ENCODE data around the gene TWIST2.

Gene TWIST2

GRCh38 chr2:238839428-238839827, 8.5 kb upstream of the TWIST2 start:
- DNase-seq: no peak

- peak; percentile 8 for DNase-seq
Measured at GRCh38 chr2:238841542-238842164, 6.2 kb upstream of the TWIST2 start.

GRCh38 chr2:238843476-238843875, 4.4 kb upstream of the TWIST2 start:
- no peak for DNase-seq

- DNase-seq: no peak
Measured at GRCh38 chr2:238845583-238846377, 2.1 kb upstream of the TWIST2 start.

GRCh38 chr2:238846378-238846627, 1.6 kb upstream of the TWIST2 start:
- no peak for DNase-seq

DNA sequence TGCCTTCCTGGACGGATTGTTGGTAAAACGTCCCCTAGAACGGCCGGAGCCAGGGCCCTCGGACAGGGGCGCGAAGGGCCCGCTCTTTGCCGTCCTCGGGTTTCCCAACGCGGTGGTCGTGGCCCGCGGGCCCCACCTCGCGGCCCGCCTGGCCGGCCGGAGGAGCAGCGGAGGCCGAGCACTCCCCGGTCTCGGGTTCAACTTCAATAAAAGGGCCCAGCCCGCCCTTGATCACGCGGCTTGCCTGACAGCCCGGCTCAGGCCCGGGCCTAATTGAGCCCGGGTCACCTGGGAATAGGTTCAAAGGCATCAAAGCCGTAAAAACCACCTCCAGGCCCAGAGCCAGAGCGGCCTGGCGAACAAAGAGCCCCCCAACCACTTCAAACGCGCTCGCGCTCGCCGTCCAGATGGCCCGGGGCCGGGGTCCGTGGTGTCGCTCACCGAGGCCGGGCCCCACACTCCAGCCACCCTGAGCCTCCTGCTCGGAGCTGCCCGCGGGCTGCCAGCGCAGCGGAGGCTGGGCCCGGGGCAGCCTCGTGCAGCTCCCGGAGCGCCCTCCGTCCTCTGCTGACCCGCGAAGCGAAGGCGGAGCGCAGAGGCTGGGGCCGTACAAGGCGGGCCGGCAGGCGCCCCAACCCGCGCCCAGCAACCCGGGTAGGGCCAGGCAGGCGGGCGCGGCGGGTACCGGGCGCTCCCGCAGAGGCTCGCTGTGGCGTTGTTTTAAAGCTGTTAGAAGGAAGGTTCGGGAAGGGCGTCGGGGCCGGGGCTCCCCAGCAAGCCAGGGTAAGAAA, 1.1 kb upstream of the TWIST2 start:
- DNase-seq: no peak

GRCh38 chr2:238847419-238847801, 475 bp upstream of the TWIST2 start:
- no peak for DNase-seq

DNA sequence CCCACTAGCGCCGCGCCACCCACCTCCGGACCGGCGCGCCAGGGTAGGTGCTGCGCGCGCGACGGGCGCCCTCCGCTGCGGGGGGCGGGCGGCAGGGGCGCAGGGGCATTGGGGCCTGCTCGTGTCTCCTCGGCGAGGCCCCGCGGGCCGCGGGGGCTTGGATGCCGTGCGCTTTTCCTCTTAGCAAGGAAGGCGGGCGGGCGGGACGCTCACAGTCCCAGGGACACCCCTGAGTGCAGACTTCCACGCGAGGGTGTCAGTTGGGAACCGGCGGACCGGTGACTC, 748 bp downstream of the TWIST2 start:
- no peak for DNase-seq

GRCh38 chr2:238848976-238849853, 1.3 kb downstream of the TWIST2 start:
- DNase-seq: no peak

DNA sequence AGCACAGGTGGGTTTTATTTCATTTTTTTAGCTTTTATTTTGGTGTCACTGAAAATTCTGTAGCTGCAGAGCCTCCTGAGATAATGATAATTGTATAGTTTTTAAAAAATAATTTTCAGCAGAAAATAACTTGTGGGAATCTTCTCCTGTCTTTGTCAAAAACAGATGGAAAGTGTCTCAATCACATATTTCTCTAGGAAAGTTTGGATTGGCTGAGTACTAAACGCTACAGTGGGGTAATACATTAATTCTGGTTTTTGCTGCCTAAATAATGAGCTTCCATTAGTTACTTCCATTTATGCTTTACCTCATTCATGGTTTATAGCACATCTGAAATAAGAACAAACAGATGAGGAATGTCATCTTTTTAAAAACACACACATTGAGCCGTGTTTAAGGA, 2.2 kb downstream of the TWIST2 start:
- DNase-seq: no peak

- no peak for DNase-seq
Measured at GRCh38 chr2:238851026-238851425, 3.1 kb downstream of the TWIST2 start.

DNA sequence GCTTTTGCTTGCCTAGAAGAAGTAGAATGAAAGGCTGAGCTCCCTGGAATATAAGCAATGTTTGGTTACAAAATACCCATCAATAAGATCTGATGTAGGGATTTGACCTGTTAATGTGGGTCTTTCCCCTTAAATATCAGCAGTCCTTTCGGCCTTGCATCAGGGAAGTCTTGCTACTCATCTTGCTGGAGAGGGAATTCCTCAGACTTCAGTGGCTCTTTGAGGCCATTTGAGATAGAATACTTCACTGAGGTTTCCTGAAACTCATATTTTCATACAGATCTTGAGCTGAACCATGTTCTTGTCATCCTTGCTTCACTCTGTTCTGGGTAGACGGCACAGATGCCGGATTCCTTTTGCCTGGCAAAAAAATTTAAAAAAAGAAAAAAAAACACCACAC, 3.9 kb downstream of the TWIST2 start:
- no peak for DNase-seq

DNA sequence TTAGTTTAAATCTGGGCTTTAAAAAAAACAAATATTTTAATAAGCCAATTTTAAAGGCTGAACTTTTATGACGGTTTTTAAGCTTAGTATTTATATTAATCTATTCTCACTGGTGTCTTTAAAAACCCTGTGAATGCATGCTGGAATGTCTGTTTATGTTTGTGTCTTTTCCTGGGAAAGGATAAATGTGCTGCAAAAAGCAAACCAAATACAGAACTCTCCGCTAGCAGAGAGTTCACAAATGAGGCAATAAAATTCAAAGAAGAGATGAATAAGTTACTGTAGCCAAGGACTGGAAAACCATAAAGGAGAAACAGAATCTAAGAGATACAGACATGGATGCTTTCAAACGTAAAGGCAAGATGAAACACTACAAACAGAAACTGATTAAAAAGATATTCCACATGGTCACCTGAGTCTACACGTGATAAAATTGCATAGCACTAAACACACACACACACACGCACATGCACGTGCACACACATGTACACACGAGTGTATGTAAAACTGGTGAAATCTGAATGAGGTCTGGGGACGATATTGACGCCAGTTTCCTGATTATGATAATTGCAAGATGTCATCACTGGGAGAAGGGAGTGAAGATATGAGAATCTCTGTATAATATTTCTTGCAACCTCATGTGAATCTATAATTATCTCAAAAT, 4.5 kb downstream of the TWIST2 start:
- no peak for DNase-seq

DNA sequence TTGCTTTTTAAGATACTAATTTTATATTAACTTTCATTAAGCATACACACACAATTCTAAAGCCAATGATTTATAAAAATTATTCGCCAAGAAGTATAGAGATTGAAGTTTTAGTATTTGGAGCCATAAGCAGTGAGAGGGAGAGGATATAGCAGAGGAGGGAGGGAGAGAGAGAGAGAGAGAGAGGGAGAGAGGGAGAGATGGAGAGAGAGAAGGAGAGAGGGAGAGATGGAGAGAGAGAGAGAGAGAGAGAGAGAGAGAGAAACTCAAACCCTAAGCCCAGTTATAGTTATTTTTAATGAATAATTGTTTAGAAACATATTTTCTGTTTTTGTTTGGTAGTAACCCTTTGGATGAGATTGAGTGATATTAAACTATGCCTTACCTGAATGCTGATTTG, 5.3 kb downstream of the TWIST2 start:
- DNase-seq: no peak

GRCh38 chr2:238853721-238854120, 5.8 kb downstream of the TWIST2 start:
- DNase-seq: no peak

GRCh38 chr2:238854246-238854645, 6.4 kb downstream of the TWIST2 start:
- no peak for DNase-seq

- DNase-seq: no peak
Measured at GRCh38 chr2:238854699-238855229, 6.9 kb downstream of the TWIST2 start.

- DNase-seq: no peak
Measured at GRCh38 chr2:238855299-238855698, 7.4 kb downstream of the TWIST2 start.

GRCh38 chr2:238855891-238856580, 8.2 kb downstream of the TWIST2 start:
- DNase-seq: no peak

DNA sequence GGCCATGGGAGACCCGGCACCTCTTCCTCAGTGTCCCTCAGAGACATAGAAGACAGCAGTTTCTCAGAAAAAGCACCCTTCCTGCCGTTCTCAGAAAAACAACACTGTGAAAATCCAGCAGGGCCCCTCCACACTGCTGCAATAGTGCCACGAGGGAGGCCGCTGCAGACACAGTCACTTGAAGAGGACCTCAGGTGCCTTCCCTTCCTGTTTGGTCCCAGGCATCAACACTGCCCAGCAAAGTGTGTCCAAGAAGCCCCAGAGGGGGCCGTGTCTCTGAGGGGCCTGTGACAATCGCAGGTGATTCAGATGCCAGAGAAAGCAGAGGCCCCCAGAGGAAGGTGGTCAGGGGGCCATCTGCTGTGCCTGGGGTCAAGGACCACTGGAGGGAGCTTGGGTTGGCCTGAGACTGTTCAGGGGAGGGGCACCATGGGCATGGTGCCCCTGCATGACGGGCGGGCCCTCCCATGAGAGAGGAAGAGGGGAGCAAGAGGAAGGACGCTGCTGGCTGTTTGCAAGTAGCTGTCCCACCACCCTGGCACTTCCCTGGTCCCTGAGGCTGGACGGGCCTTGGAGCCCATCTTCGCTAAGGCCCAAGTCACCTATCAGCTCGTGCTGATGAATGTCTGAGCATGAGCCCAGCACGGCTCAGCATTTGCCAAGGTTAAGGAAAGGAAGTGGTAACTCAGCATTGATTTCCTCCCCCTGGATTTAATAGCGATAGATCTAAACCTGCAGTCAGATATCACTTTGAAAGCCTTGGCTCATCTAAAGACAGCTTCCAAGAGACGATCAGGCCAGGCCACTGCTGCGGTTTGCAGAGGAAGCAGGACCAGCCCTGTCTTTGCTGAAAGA, 9.1 kb downstream of the TWIST2 start:
- no peak for DNase-seq

DNA sequence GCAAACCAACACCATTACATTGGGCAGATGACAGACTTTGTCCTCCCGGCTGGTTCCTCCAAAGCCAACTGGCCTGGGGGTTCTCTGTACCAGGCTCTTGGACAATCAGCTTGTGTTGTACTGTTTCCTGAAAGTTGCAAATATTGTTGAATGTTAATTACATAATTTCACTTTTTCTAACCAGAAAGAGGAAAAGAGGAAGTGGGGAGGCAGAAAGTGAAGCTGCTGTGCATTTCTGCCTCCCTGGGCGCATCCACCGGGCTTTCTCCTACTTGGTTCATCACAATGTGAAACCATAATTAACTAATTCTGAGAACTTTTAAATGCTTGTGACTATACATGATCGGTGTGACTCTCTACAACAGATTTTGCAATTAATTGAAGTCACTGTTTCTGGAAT, 10.1 kb downstream of the TWIST2 start:
- DNase-seq: no peak
